H9 (cell line): ENCODE measurements around the gene TRMT112. TPM values are rescaled to one million over a fixed set of nuclear protein-coding genes. Genes with fewer than 3 reads are reported as not detected.

ENCODE experiments used
- DNase-seq: peaks from one replicate; pipeline ENCODE4 v3.0.0-alpha.2; 2017
- H2AFZ ChIP-seq: one replicate; pipeline ENCODE4 v1.6.1; 2013; ENCODE audit warnings: mild to moderate bottlenecking, low read length, control low read depth, moderate library complexity
- H2AK5ac ChIP-seq: 2 replicates; pipeline ENCODE4 v1.6.1; 2013; ENCODE audit warnings: low read length, control low read depth, mixed read lengths; ENCODE audit not compliant: insufficient read length
- H2BK120ac ChIP-seq: one replicate; pipeline ENCODE4 v1.6.1; 2013; ENCODE audit warnings: low read depth, mild to moderate bottlenecking, low read length, control low read depth, inconsistent platforms; ENCODE audit not compliant: poor library complexity, severe bottlenecking
- H2BK12ac ChIP-seq: 2 replicates; pipeline ENCODE4 v1.6.1; 2013; ENCODE audit warnings: low read length, control low read depth, mixed read lengths, low read depth; ENCODE audit not compliant: insufficient read length
- H2BK15ac ChIP-seq: 2 replicates; pipeline ENCODE4 v1.6.1; 2013; ENCODE audit warnings: low read depth, low read length, control low read depth
- H2BK20ac ChIP-seq: one replicate; pipeline ENCODE4 v1.6.1; 2013; ENCODE audit warnings: low read depth, mild to moderate bottlenecking, low read length, control low read depth, inconsistent platforms; ENCODE audit not compliant: poor library complexity, severe bottlenecking
- H2BK5ac ChIP-seq: 2 replicates; pipeline ENCODE4 v1.6.1; 2013; ENCODE audit warnings: low read length, control low read depth, mixed read lengths; ENCODE audit not compliant: insufficient read length
- H3K14ac ChIP-seq: 2 replicates; pipeline ENCODE4 v1.6.1; 2013; ENCODE audit warnings: low read length, control low read depth; ENCODE audit not compliant: insufficient read depth
- H3K18ac ChIP-seq: 2 replicates; pipeline ENCODE4 v1.6.1; 2013; ENCODE audit warnings: low read depth, mild to moderate bottlenecking, mixed read lengths, low read length, control low read depth; ENCODE audit not compliant: insufficient read length
- H3K23ac ChIP-seq: 2 replicates; pipeline ENCODE4 v1.6.1; 2013; ENCODE audit warnings: low read length, control low read depth, mixed read lengths, low read depth; ENCODE audit not compliant: insufficient read length
- H3K23me2 ChIP-seq: 2 replicates; pipeline ENCODE4 v1.6.1; 2013; ENCODE audit warnings: low read depth, mild to moderate bottlenecking, mixed read lengths, low read length, control low read depth; ENCODE audit not compliant: insufficient read length, poor library complexity, severe bottlenecking
- H3K27ac ChIP-seq: 2 replicates; pipeline ENCODE4 v1.5.1; 2013; ENCODE audit warnings: low read length, control low read depth, mixed read lengths, low read depth; ENCODE audit not compliant: insufficient read length
- H3K27me3 ChIP-seq: 2 replicates; pipeline ENCODE4 v1.6.1; 2013; ENCODE audit warnings: low read length, control low read depth, inconsistent platforms; ENCODE audit not compliant: insufficient read depth
- H3K4ac ChIP-seq: 2 replicates; pipeline ENCODE4 v1.6.1; 2013; ENCODE audit warnings: low read depth, mild to moderate bottlenecking, control low read depth, inconsistent platforms, low read length, moderate library complexity
- H3K4me1 ChIP-seq: 2 replicates; pipeline ENCODE4 v1.6.1; 2013; ENCODE audit warnings: low read length, control low read depth, inconsistent platforms; ENCODE audit not compliant: insufficient read depth
- H3K4me2 ChIP-seq: 2 replicates; pipeline ENCODE4 v1.6.1; 2013; ENCODE audit warnings: low read length, control low read depth, mixed read lengths; ENCODE audit not compliant: insufficient read length, insufficient read depth
- H3K56ac ChIP-seq: 2 replicates; pipeline ENCODE4 v1.6.1; 2013; ENCODE audit warnings: low read depth, mild to moderate bottlenecking, mixed read lengths, low read length, control low read depth; ENCODE audit not compliant: insufficient read length
- H3K79me1 ChIP-seq: 2 replicates; pipeline ENCODE4 v1.6.1; 2013; ENCODE audit warnings: low read depth, mild to moderate bottlenecking, moderate library complexity, low read length, control low read depth, inconsistent platforms; ENCODE audit not compliant: insufficient read depth, poor library complexity, severe bottlenecking
- H3K79me2 ChIP-seq: 2 replicates; pipeline ENCODE4 v1.6.1; 2013; ENCODE audit warnings: low read length, control low read depth, inconsistent platforms; ENCODE audit not compliant: insufficient read depth
- H3K9ac ChIP-seq: 2 replicates; pipeline ENCODE4 v1.6.1; 2013; ENCODE audit warnings: low read length, control low read depth, mixed read lengths; ENCODE audit not compliant: insufficient read length; ENCODE audit errors: extremely low read depth
- H3K9me3 ChIP-seq: one replicate; pipeline ENCODE4 v1.6.1; 2013; ENCODE audit warnings: low read depth, low read length, inconsistent platforms; ENCODE audit not compliant: control insufficient read depth
- H3T11ph ChIP-seq: one replicate; pipeline ENCODE4 v1.6.1; 2013; ENCODE audit warnings: mild to moderate bottlenecking, low read length, control low read depth, inconsistent platforms
- H4K20me1 ChIP-seq: one replicate; pipeline ENCODE4 v1.6.1; 2013; ENCODE audit not compliant: control insufficient read depth, insufficient read length, insufficient read depth
- H4K5ac ChIP-seq: 2 replicates; pipeline ENCODE4 v1.6.1; 2013; ENCODE audit warnings: low read depth, mild to moderate bottlenecking, mixed read lengths, low read length, control low read depth; ENCODE audit not compliant: insufficient read length
- H4K8ac ChIP-seq: replicated peaks from 2 replicates; pipeline ENCODE4 v1.6.1; 2013; ENCODE audit warnings: low read length, control low read depth, mixed read lengths, low read depth; ENCODE audit not compliant: insufficient read length
- H4K91ac ChIP-seq: 2 replicates; pipeline ENCODE4 v1.6.1; 2013; ENCODE audit warnings: low read depth, mild to moderate bottlenecking, moderate library complexity, mixed read lengths, low read length, control low read depth; ENCODE audit not compliant: insufficient read length
- H3K27ac Mint-ChIP-seq, 3 experiments: 2 replicates in 2 of 3; 3 replicates in 1 of 3; pipeline ENCODE4 v1.8.0; 2020 to 2021; ENCODE audit warnings: mixed read lengths in 3 of 3, mild to moderate bottlenecking in 1 of 3, moderate library complexity in 1 of 3
- H3K27me3 Mint-ChIP-seq: 2 replicates; pipeline ENCODE4 v1.8.0; 2021; ENCODE audit warnings: low read depth, mild to moderate bottlenecking, moderate library complexity, mixed read lengths
- H3K36me3 Mint-ChIP-seq, 3 experiments: 2 replicates in 2 of 3; 3 replicates in 1 of 3; pipeline ENCODE4 v1.8.0; 2020 to 2021; ENCODE audit warnings: low read depth in 3 of 3, mixed read lengths in 3 of 3; ENCODE audit not compliant: insufficient read depth in 1 of 3
- H3K4me1 Mint-ChIP-seq, 2 experiments: 2 replicates each; pipeline ENCODE4 v1.8.0; 2020; ENCODE audit warnings: mixed read lengths in 2 of 2
- H3K4me3 Mint-ChIP-seq, 2 experiments: 2 replicates in 1 of 2; 3 replicates in 1 of 2; pipeline ENCODE4 v1.8.0; 2020 to 2021; ENCODE audit warnings: mild to moderate bottlenecking in 2 of 2, mixed read lengths in 2 of 2, moderate library complexity in 1 of 2
- H3K9me3 Mint-ChIP-seq, 2 experiments: 2 replicates in 1 of 2; 3 replicates in 1 of 2; pipeline ENCODE4 v1.8.0; 2020; ENCODE audit warnings: mild to moderate bottlenecking in 2 of 2, mixed read lengths in 2 of 2, moderate library complexity in 1 of 2
- WGBS: extraction: QIAGEN DNeasy Blood & Tissue Kit; methylation state at CpG from one replicate; pipeline ENCODE4 v1.1.7; 2013; ENCODE audit warnings: missing lambda C conversion rate, low lambda C conversion rate, mixed read lengths; ENCODE audit not compliant: insufficient read length; ENCODE audit errors: extremely low coverage; 5-methylcytosine and 5-hydroxymethylcytosine counted together
- total RNA-seq: library from RNA; stranded (reverse); gene quantifications from 2 replicates; pipeline ENCODE4 v1.2.1, GENCODE V29; 2021
- TF ChIP-seq, protein P1 (sequence below): fragments of 200-600 bp; sonication (generic); conservative IDR thresholded peaks from 3 replicates; pipeline ENCODE4 v1.8.0; 2021; ENCODE audit warnings: antibody characterized with exemption, mild to moderate bottlenecking

The TRMT112 gene
- total RNA-seq, 1 experiment from 2014 or later, result 315 TPM

DNA sequence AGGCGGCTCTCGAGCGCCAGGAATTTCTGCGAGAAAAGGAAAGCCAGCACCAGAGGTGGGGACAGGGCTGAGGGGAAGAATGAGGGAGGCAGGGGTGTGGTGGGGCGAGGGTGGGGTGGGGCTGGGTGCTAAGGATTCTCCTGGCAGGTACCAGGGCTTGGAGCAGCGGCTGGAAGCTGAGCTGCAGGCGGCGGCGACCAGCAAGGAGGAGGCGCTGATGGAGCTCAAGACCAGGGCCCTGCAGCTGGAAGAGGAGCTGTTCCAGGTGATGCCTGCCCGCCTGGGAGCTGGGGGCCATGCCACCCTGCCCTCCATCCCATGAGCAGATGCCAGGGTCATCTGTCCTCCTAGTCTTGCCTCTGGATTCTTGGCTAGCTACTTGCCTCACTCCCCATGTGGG lies 32.0 kb upstream of the TRMT112 start:
- Histone ChIP-seq H3K27ac (no peak overlapping the region), H2BK12ac (no peak overlapping the region), H3K27me3 (no peaks in the 10 kb centered on the region), H2BK15ac (no peak overlapping the region), H3K4ac (no peak overlapping the region), H2AFZ (no peak overlapping the region), H3K18ac (no peak overlapping the region), H4K8ac (no peak overlapping the region), H3K14ac (no peak overlapping the region), H3K9ac (no peak overlapping the region), H2BK5ac (no peak overlapping the region), H3K23me2 (no peaks in the 10 kb centered on the region), H3K79me1 (no peaks in the 10 kb centered on the region), H2BK20ac (no peak overlapping the region), H4K20me1 (no peaks in the 10 kb centered on the region), H3K79me2 (no peaks in the 10 kb centered on the region), H4K5ac (no peak overlapping the region), H4K91ac (no peak overlapping the region), H3K56ac (no peak overlapping the region), H2BK120ac (no peak overlapping the region), H3K4me2 (no peak overlapping the region), H3K9me3 (no peaks in the 10 kb centered on the region), H3K4me1 (peaks cover 2% of the 10 kb centered on the region; the same call in 1 of the 2 replicates), H3T11ph (no peak overlapping the region), H3K23ac (no peak overlapping the region), H2AK5ac (no peak overlapping the region)
- WGBS, result no CpG with 5 or more reads among the region's 11 CpGs
- Mint-ChIP-seq H3K27me3 (peaks cover 1% of the 10 kb centered on the region; the same call in 1 of the 2 replicates), H3K4me3 (no peak overlapping the region), H3K4me1 (peaks cover 2 to 11% of the 10 kb centered on the region in 2 experiments; a peak in 3 of 4 replicates), H3K27ac (peak overlapping the region in 1 of 3 experiments; percentile 67; a peak in 1 of 7 replicates), H3K9me3 (no peaks in the 10 kb centered on the region), H3K36me3 (peaks cover 0 to 2% (median 0%) of the 10 kb centered on the region in 3 experiments; a peak in 1 of 7 replicates)
- TF ChIP-seq, protein P1, sequence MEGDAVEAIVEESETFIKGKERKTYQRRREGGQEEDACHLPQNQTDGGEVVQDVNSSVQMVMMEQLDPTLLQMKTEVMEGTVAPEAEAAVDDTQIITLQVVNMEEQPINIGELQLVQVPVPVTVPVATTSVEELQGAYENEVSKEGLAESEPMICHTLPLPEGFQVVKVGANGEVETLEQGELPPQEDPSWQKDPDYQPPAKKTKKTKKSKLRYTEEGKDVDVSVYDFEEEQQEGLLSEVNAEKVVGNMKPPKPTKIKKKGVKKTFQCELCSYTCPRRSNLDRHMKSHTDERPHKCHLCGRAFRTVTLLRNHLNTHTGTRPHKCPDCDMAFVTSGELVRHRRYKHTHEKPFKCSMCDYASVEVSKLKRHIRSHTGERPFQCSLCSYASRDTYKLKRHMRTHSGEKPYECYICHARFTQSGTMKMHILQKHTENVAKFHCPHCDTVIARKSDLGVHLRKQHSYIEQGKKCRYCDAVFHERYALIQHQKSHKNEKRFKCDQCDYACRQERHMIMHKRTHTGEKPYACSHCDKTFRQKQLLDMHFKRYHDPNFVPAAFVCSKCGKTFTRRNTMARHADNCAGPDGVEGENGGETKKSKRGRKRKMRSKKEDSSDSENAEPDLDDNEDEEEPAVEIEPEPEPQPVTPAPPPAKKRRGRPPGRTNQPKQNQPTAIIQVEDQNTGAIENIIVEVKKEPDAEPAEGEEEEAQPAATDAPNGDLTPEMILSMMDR, result no peak
- no peak for DNase-seq
